HG03520 (cell line): ENCODE results near the gene CROCC.
"Not testable (repeated sequence)": the region's sequence is repeated elsewhere in the genome, so short reads cannot be mapped to it uniquely, and the experiment has no call there.

Experiments used
- ATAC-seq: cut with Tn5 transposase; IDR thresholded peaks from one replicate; pipeline ENCODE4 v1.9.1; 2021; ENCODE audit warnings: mild to moderate bottlenecking, moderate library complexity; ENCODE audit not compliant: unreplicated experiment

The CROCC gene

DNA sequence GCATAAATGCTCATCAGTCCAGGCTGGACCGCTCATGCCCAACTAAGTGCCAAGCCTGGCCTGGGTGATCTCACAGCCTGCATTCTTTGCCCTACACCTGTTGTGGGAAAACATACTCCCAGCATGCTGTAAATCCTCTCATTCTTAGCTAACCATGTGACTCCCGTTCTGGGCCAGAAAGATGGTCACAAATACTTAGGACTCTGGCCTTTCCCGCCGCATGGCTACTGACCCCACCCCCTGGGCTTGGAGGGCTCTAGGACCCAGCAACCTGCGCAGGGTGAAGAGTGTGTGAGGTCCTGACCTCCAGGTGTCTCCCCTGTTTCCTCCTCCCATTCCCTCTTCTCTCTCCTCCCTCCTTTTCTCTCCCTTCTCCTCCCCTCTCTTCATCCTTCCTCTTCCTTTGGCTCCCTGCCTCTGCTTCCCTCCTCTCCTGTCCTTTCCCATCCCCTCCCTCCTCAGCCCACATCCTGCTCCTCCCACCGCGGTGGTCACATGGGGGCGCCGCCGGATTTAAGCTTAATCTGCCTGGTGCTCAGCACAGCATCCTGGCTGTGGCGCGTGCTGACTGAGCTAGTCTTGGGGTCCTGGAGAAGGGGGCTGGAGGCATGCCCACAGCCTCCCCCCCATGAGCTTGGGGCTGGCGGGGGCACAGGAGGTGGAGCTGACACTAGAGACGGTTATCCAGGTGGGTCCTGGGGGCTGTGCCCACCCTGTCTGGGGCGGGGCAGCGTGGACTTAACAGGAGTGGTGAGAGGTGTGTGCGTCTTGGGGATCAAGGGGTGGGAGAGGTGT lies at the start of gene CROCC:
Gene CROCC, plus strand, starts transcription at position 541 of the 795 bp plus-strand sequence. Its CDS starts 88 bp downstream, at position 629.
- no peak for ATAC-seq

DNA sequence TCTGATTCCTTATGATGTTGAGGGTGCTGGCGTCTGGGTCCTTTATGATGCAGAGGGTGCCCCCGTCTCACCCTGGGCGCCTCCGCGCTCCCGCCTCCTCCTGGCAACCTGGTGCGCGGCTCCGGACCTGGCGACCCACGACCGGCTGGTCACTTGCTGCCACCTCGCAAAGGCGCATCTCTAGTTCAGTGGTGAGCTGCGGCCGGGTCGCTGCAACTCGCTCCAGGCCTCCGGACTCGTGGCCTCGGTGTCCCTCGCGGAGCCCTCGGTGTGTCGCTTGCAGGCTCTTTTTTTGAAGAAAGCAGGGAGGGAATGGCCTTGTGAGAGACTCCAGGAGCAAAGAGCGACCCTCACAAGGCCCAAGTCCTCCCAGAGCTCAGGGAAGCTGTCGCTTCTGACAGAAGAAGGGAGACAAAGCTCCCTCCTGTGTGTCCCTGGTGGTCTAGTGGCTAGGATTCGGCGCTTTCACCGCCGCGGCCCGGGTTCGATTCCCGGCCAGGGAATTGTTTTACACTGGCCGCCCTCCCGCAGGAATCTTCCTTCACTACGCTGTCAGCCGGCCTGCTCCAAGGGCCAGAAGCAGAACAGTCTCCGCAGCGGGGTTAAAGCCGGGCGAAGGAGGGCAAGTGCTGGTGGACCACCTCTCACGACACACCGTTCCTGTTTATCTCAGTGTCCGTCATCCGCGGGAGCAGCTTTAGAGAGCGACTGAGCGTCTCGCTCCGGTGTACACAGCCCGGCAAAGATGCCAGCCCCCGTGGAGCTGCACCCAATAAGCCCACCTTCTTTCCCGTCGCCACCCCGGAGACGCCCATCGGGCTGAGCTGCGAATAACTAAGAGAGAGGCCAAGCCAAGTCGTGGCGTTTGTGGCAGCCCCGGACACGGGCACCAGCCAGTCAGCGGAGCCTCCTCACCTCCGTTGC lies 49.3 kb upstream of the CROCC start:
- not testable (repeated sequence) for ATAC-seq

DNA sequence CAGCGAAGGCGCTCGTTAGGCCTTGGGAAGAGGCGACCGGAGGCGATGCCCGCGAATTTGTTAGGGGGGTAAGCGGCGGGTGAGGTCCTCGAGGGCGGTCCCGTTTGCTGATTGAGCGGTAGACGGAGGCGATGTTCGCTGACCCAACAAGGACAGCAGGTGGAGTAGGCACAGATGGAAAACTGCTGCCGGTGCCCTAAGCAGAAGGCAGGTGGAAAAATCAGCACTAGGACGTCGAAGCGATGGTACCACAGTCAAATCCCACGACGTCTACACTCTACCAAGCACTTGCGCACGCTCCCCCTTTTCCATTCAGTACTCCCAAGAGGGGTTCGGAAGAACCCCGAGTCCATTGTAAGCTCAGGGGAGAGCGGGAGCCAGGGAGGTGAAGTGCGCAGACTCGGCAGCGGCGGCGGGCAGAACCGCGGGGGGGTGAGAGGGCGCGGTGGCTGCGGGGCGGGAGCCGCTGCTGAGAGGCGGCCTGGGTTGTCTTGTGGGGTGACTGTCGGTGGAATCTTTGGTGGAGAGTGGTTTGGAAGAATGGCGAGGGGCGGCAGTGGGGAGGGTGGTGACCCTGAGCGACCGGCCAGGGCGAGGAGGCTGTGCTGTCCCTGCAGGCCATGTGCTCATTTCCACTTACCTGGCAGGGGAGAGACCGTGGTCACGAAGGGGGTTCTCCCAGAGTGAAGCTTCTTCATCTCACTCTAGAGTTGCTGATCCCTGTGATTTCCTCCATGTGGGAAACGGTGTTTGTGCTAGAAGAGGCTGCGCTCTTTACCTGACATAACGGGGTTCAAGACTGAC lies 48.5 kb upstream of the CROCC start:
- ATAC-seq: not testable (repeated sequence)

- not testable (repeated sequence) for ATAC-seq
Measured at GRCh38 chr1:16874968-16875765, 46.6 kb upstream of the CROCC start.

- ATAC-seq: not testable (repeated sequence)
Measured at GRCh38 chr1:16881742-16882141, 40.0 kb upstream of the CROCC start.

DNA sequence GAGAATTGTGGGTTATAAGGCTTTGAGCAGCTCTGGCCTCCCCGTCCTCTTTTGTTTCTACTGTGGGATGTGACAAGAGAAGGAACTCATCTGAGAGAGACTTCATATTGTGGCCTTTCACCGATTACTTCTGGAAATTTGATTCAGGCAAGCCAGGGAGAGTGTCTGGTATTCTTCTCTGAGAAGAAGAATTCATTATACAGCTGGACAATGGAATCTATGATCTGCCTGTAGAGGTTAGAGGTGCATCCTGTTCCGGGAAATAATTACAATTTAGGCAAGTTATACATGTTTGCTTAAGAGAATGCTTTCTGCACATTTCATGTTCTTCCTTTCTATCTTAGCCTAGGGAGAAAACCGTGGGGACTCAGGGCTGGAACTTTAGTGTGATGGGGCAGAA lies 38.7 kb upstream of the CROCC start:
- ATAC-seq: no peak

- not testable (repeated sequence) for ATAC-seq
Measured at GRCh38 chr1:16884487-16884886, 37.2 kb upstream of the CROCC start.

GRCh38 chr1:16886860-16887605 lies 34.7 kb upstream of the CROCC start:
- no peak for ATAC-seq

- ATAC-seq: no peak
Measured at GRCh38 chr1:16888860-16889816, 32.6 kb upstream of the CROCC start.

DNA sequence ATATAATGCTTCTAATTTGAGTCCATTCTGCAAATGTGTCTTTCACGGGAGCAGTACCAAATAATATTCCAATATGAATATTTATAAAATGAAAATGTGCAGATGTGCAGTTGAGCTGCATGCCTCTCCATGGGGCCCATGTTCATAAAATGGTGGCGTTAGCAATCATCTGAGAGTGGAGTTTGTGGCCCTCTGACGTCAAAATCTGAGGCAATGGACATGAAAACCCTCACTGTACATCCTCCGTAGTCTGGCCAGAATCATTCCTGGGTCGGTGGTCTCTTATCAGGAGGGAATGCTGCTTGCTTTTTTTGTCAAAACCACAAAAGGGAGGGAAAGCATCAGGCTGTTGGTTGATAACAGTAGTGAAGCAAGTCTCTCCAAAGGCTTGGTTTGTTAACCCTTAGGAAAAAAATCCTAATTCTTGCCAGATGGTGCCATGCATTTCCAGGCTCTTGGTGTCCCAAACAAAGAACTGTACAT lies 31.2 kb upstream of the CROCC start:
- ATAC-seq: not testable (repeated sequence)

- ATAC-seq: not testable (repeated sequence)
Measured at GRCh38 chr1:16891057-16891456, 30.7 kb upstream of the CROCC start.

GRCh38 chr1:16892978-16893525 lies 28.7 kb upstream of the CROCC start:
- ATAC-seq: not testable (repeated sequence)

GRCh38 chr1:16893796-16894195 lies 27.9 kb upstream of the CROCC start:
- not testable (repeated sequence) for ATAC-seq

DNA sequence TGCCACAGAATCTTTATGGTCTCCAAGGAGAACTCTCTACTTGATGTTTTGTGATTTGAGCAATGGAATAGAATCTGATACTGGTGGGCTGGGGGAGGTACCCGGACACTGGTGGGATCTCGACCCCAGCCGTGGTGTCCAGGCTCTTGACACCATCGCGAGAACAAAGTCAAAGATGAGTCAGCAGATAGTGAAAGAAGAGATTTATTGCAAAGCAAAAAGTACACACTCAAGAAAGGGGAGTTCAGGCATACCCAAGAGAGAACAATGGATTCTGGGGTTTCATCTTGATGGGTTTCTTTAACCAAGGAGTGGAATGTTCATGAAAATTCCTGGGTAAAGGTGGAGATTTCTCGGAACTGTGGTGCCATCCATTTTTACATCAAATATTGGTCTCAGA lies 27.4 kb upstream of the CROCC start:
- not testable (repeated sequence) for ATAC-seq

- ATAC-seq: not testable (repeated sequence)
Measured at GRCh38 chr1:16895233-16895597, 26.5 kb upstream of the CROCC start.

GRCh38 chr1:16895598-16896315 lies 26.0 kb upstream of the CROCC start, which contains the start of gene RNU1-2:
RNU1-2 (plus strand) TSS chr1:16895980.
- peak; percentile 97 for ATAC-seq
